HCT116 (cell line): Measurements from ENCODE around the gene PTH2.

Source experiments
- CBX3 ChIP-seq: IDR thresholded peaks from 2 replicates; pipeline ENCODE4 v1.6.1; 2012; ENCODE audit warnings: low read depth
- EZH2 ChIP-seq: fragments of 200-600 bp; sonication (generic); IDR thresholded peaks from 2 replicates; pipeline ENCODE4 v1.6.1; 2017; ENCODE audit warnings: antibody characterized with exemption, mixed run types
- EZH2phosphoT487 ChIP-seq: fragments of 200-600 bp; IDR thresholded peaks from 2 replicates; pipeline ENCODE4 v1.6.1; 2018; ENCODE audit warnings: antibody characterized with exemption, borderline replicate concordance
- JUND ChIP-seq: IDR thresholded peaks from 2 replicates; pipeline ENCODE4 v1.6.1; 2012
- POLR2A ChIP-seq: IDR thresholded peaks from 2 replicates; pipeline ENCODE4 v1.7.0; 2011; ENCODE audit warnings: borderline replicate concordance; ENCODE audit not compliant: insufficient read depth, insufficient read length; ENCODE audit errors: extremely low read depth
- POLR2AphosphoS5 ChIP-seq: IDR thresholded peaks from 2 replicates; pipeline ENCODE4 v1.6.1; 2011; ENCODE audit warnings: mild to moderate bottlenecking, low read depth, low read length, moderate library complexity
- RAD21 ChIP-seq: IDR thresholded peaks from 2 replicates; pipeline ENCODE4 v1.6.1; 2012; ENCODE audit warnings: low read depth, mild to moderate bottlenecking
- SP1 ChIP-seq: IDR thresholded peaks from 2 replicates; pipeline ENCODE4 v1.6.1; 2012; ENCODE audit warnings: low read depth
- SRF ChIP-seq: IDR thresholded peaks from 2 replicates; pipeline ENCODE4 v1.6.1; 2012; ENCODE audit warnings: low read depth
- TCF7L2 ChIP-seq: IDR thresholded peaks from 2 replicates; pipeline ENCODE4 v1.7.0; 2011; ENCODE audit warnings: borderline replicate concordance, inconsistent platforms; ENCODE audit not compliant: insufficient read depth, insufficient read length; ENCODE audit errors: extremely low read depth
- YY1 ChIP-seq: IDR thresholded peaks from 2 replicates; pipeline ENCODE4 v1.6.1; 2011; ENCODE audit warnings: low read length, low read depth, moderate library complexity, mild to moderate bottlenecking; ENCODE audit not compliant: insufficient replicate concordance; ENCODE audit errors: extremely low read depth
- TF ChIP-seq, protein P1 (sequence below), 3 experiments: fragments of 200-600 bp in 1 of 3; sonication (generic) in 1 of 3; IDR thresholded peaks in 2 of 3; conservative IDR thresholded peaks in 1 of 3; 2 replicates each; pipeline ENCODE4 v1.5.1; 2012 to 2017; ENCODE audit warnings: low read depth in 2 of 3, low read length in 2 of 3, antibody characterized with exemption in 1 of 3, borderline replicate concordance in 1 of 3, control low read depth in 1 of 3, mild to moderate bottlenecking in 1 of 3, mixed read lengths in 1 of 3, mixed run types in 1 of 3, moderate library complexity in 1 of 3; ENCODE audit not compliant: insufficient read depth in 1 of 3
- TF ChIP-seq, protein P2 (sequence below): IDR thresholded peaks from 2 replicates; pipeline ENCODE4 v1.6.1; 2011; ENCODE audit warnings: mild to moderate bottlenecking, low read length, moderate library complexity; ENCODE audit not compliant: insufficient replicate concordance; ENCODE audit errors: extremely low read depth
- TF ChIP-seq, protein P3 (sequence below): IDR thresholded peaks from 2 replicates; pipeline ENCODE4 v1.6.1; 2012

DNA sequence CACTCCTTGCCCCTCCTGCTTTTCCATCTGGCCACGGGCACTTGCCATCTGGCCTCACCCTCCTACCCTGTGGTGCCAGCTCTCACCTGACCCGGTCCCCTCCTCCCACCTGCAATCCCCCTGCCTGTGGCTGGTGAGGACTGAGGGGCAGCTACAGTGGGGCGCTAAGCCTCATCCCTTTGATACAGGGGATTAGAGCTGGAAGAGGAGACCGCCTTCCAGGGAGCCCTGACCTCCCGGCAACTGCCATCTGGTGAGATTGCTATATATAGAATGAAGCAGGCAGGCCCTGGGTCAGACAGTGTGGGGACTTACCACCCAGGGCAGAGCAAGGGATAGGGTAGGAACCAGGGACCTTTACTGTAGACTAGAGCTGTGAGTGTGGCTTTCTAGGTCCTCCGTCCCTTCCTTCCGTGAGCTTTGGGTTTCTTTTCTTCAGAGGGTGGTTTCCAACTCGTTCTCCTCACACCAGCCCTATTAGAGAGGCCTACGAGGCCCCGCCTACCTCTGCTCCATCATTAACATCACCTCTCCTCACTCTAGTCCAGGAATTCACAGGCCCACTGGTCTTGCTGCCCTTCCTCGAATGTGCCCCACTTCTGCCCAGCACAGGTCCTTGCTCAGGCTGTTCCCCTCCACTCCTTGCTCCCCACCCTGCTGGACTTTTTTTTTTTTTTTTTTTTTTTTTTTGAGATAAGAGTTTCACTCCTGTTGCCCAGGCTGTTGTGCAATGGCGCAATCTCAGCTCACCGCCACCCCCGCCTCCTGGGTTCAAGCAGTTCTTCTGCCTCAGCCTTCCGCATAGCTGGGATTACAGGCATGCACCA, 27.4 kb downstream of the PTH2 start:
- TF ChIP-seq POLR2A = no peak
- TF ChIP-seq EZH2 = no peak
- TF ChIP-seq, protein P1, sequence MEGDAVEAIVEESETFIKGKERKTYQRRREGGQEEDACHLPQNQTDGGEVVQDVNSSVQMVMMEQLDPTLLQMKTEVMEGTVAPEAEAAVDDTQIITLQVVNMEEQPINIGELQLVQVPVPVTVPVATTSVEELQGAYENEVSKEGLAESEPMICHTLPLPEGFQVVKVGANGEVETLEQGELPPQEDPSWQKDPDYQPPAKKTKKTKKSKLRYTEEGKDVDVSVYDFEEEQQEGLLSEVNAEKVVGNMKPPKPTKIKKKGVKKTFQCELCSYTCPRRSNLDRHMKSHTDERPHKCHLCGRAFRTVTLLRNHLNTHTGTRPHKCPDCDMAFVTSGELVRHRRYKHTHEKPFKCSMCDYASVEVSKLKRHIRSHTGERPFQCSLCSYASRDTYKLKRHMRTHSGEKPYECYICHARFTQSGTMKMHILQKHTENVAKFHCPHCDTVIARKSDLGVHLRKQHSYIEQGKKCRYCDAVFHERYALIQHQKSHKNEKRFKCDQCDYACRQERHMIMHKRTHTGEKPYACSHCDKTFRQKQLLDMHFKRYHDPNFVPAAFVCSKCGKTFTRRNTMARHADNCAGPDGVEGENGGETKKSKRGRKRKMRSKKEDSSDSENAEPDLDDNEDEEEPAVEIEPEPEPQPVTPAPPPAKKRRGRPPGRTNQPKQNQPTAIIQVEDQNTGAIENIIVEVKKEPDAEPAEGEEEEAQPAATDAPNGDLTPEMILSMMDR (IDR thresholded peaks at IDR 0.05 in 2 of 3, conservative IDR thresholded peaks at IDR 0.05 in 1 of 3; ENCODE audit: borderline replicate concordance in 1 of 3, insufficient read depth in 1 of 3, low read depth in 2 of 3, low read length in 2 of 3) = no peak
- TF ChIP-seq EZH2phosphoT487 = no peak
- no peak for TF ChIP-seq CBX3
- no peak for TF ChIP-seq RAD21
- no peak for TF ChIP-seq POLR2AphosphoS5
- no peak for TF ChIP-seq SP1
- no peak for TF ChIP-seq YY1
- TF ChIP-seq TCF7L2 = no peak
- no peak for TF ChIP-seq SRF
- TF ChIP-seq, protein P2, sequence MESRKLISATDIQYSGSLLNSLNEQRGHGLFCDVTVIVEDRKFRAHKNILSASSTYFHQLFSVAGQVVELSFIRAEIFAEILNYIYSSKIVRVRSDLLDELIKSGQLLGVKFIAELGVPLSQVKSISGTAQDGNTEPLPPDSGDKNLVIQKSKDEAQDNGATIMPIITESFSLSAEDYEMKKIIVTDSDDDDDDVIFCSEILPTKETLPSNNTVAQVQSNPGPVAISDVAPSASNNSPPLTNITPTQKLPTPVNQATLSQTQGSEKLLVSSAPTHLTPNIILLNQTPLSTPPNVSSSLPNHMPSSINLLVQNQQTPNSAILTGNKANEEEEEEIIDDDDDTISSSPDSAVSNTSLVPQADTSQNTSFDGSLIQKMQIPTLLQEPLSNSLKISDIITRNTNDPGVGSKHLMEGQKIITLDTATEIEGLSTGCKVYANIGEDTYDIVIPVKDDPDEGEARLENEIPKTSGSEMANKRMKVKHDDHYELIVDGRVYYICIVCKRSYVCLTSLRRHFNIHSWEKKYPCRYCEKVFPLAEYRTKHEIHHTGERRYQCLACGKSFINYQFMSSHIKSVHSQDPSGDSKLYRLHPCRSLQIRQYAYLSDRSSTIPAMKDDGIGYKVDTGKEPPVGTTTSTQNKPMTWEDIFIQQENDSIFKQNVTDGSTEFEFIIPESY = no peak
- TF ChIP-seq, protein P3, sequence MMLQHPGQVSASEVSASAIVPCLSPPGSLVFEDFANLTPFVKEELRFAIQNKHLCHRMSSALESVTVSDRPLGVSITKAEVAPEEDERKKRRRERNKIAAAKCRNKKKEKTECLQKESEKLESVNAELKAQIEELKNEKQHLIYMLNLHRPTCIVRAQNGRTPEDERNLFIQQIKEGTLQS = no peak
- TF ChIP-seq JUND = no peak
